Fibroblast of skin of left biceps (primary cell): ENCODE data around the gene STARD3.

ENCODE experiments used
- DNase-seq, 2 experiments: peaks; one replicate each; pipeline ENCODE4 v3.0.0-alpha.2; 2013; ENCODE audit warnings: low read depth in 2 of 2

The STARD3 gene

GRCh38 chr17:39621523-39622379 lies 15.2 kb upstream of the STARD3 start:
- DNase-seq, result peak; percentile 35 to 40

DNA sequence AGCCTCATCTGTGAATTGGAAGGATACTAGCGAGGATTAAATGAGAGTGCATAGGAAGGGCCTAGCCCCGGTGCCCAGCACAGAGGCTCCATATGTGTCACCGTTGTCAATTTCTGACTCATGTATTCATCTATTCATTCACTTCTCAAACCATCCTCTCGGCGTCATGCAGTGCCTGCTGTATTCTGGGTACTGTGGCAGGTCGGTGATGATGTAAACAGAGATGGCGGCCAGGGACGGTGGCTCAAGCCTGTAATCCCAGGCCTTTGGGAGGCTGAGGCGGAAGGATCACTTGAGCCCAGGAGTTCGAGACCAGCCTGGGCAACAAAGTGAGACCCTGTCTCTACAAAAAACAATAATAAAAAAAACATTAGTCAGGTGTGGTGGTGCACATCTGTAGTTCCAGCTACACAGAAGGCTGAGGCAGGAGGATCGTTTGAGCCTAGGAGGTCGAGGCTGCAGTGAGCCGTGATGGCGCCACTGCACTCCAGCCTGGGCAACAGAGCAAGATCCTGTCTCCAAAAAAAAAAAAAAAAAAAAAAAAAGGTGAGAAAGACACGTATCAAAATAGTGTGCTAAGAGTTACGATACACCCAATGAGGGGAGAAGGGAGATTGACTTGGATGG lies 14.5 kb upstream of the STARD3 start:
- DNase-seq, result no peak

- no peak for DNase-seq
Observed at GRCh38 chr17:39623356-39623950, 13.5 kb upstream of the STARD3 start.

GRCh38 chr17:39624313-39624712 lies 12.6 kb upstream of the STARD3 start:
- DNase-seq, result no peak

DNA sequence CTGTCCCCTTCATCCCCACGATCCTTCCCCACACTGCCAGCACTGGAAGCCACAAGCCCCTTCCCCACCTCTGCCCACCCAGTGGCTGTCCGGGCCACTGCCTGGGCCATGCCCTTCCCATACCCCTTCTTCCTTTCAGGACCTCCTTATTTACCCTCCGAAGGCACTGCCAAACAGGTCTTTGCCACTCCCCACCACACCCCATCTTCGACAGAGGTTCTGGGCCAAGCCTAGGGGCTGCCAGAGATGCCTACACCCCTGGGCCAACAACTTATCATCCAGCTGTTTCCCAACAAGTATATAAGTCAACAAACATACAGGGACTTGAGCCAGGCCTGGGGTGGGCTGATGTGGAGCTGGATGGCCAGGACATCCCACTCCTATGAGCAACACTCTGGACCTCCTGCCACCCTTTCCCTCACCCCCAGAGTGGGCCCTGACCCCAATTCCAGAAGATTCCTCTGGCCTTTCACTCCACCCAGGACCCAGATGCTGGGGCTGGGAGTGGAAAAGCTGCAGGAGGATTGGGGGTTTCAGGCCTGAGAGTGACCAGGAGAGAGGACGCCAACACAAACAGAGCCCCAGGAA lies 11.7 kb upstream of the STARD3 start:
- DNase-seq, result no peak

DNA sequence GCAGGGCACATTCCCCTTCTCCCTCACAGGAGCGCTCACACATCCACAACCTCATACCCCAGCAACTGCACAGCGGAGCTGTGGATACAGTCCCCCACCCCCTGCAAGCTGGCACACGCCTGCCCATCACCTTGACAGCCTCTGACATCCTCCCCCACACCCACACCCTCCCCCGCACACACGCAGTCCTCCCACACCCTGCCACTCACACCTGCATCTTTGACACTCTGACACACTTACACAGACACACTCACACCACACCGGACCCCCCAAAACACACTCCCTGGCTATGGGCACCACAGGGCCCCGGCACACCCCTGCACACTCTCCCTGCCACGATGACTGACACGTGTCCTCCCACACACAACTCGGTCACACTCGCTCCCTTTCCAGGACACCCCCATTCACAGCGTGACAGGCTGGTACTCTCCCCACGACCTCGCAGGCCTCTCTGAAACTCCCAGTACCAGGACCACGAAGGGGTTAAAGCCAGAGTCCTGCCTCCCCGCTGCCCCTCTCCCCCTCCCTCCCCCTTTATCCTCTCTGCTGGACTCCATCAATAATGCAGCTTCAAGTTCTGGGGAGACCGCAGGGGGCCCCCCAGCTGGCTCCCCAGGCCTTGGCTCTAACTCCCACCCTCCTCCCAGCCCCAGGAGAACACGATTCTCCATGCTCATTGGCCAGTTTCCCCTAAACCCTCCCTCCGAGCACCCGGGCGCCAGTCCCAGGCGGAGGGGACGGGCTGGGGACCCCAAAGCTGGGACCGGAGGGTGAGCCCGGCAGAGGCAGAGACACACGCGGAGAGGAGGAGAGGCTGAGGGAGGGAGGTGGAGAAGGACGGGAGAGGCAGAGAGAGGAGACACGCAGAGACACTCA lies 10.5 kb upstream of the STARD3 start, which contains the start of gene PPP1R1B:
PPP1R1B (plus strand) TSS at position 782 of the 876 bp plus-strand sequence. CDS start 441 bp downstream, outside the sequence.
- DNase-seq, result no peak

DNA sequence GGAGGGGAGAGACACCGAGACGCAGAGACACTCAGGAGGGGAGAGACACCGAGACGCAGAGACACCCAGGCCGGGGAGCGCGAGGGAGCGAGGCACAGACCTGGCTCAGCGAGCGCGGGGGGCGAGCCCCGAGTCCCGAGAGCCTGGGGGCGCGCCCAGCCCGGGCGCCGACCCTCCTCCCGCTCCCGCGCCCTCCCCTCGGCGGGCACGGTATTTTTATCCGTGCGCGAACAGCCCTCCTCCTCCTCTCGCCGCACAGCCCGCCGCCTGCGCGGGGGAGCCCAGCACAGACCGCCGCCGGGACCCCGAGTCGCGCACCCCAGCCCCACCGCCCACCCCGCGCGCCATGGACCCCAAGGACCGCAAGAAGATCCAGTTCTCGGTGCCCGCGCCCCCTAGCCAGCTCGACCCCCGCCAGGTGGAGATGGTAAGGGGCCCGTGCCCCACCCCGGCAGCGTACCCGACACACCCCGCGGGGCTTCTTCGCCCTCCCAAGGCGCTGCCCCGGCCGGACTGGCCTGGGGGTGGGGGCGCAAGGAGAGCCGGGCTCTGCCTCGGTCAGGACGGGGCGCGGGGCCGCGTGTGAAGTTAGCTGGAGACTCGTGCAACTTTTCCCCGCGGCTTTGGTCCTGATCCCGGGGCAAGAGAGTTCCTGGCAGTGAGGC lies 9.8 kb upstream of the STARD3 start:
- no peak for DNase-seq

DNA sequence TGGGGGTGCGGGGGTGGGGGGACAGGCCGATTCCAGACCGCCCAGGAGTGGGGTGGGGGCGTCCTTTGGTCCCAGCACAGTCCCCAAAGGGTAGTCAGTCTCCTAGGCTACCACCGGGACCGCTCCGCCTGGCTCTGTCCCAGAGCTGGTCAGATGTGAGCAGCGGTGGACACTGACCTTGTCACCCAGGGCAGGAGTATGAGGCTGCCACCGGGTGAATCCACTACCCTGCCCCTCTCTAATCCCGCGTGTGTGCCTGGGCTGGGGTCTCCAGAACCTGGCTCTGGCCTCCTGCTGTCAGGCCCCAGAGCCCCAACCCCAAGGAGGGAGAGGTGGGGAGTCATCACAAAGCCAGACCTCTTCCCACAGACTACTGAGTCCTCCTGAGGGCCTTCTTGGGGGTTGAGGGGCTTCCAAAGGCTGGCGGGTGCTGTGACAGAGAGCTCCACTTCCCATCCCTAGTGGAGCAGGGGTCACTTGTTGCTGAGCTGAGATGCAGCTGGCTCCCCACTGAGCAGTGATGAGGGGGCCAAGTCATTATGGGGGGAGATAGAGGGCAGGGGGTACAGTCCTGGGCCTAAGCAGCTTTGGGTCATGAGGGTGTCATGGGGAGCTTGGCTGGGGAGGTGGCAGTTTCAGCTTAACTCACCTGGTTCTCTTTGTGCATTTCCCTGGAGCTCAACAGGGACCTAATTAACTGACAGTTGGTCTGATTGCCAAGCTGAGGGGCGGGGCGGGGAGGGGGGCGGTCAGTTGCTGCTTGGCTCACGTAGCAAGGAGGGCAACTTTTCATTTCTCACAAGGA lies 9.0 kb upstream of the STARD3 start:
- no peak for DNase-seq

DNA sequence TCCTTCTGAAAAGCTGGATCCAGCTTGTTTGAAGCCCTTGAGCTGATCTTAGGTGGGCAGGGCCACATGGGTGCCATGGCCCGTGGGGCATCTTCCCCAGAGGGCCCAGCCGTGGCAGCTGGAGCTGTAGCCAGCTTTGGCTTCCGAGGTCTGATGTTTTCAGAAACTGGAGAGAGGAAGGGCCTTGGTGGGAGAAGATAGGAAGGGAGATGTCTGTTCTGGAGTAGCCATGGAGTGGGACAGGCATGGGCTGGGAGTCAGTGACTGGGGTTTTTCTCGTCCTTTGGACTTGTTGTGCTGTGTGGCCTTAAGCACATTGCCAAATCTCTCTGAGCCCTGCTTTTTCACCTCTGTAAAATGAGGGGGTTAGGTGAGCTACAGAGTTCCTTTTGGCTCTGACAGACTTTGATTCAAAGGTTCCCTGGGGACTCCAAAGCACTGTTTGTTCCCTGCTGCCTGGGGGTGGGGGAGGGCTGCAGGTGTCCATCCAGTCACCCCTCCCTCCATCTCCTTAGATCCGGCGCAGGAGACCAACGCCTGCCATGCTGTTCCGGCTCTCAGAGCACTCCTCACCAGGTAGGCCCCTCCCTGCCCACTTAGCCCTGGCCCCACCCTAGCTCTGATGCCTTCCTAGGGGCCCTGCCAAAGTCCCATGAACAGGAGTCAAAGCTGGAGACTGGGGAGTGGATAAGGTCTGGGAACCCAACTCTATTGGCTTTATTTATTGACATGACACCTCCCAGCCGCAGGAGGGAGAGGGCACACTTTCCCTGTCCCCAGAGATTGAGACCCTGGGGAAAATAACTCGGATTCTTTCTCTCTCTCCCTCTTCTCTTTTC lies 8.1 kb upstream of the STARD3 start:
- DNase-seq, result no peak

- DNase-seq, result no peak
Observed at GRCh38 chr17:39629494-39629880, 7.5 kb upstream of the STARD3 start.

DNA sequence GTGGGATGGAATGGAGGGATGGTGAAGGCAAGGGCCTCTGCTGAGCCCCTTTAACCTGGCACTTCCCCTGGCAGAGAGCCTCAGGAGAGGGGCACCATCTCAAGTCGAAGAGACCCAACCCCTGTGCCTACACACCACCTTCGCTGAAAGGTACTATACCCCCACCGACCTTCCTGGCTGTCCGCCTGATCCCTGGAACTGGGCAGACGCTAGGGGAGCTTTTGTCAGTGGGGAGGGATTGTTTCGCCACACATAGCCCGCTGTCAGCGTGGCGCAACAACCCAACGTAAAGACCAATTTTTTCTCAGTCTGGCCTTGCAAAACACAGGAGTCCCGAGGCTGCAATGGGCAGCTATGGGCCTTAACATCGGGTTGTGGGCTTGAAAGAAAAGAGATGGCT lies 7.0 kb upstream of the STARD3 start:
- no peak for DNase-seq

DNA sequence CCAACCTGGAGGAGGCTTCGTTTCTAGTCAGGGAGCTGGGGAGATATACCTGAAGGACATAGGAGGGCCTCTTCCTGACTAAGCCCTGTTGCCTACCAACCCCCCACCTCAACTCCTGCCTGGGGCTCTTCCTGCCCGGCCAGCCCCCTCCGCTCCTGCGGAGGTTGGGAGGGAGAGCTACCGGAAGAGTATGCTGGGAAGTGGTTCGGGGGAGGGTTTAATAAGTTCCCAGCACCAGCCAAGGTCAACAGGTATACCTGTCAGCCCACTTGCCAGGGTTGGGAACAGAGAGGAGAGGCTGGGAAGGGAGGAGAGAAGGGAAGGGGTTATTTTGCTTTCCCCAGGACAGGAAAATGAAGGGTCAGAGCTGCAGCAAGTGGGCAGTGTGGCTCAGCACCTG lies 5.5 kb upstream of the STARD3 start:
- no peak for DNase-seq

- no peak for DNase-seq
Observed at GRCh38 chr17:39632153-39632941, 4.6 kb upstream of the STARD3 start.

GRCh38 chr17:39633570-39634183 lies 3.3 kb upstream of the STARD3 start:
- no peak for DNase-seq

- peak in 1 of 2 experiments; percentile 6 for DNase-seq
Observed at GRCh38 chr17:39634384-39634871, 2.5 kb upstream of the STARD3 start.

DNA sequence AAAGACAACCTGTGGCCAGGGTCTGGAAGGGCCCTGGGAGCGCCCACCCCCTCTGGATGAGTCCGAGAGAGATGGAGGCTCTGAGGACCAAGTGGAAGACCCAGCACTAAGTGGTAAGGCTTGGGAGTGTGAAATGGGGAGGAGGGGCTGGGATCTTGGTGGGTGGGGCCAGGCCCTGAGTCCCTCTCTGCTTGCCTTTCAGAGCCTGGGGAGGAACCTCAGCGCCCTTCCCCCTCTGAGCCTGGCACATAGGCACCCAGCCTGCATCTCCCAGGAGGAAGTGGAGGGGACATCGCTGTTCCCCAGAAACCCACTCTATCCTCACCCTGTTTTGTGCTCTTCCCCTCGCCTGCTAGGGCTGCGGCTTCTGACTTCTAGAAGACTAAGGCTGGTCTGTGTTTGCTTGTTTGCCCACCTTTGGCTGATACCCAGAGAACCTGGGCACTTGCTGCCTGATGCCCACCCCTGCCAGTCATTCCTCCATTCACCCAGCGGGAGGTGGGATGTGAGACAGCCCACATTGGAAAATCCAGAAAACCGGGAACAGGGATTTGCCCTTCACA lies 1.2 kb upstream of the STARD3 start:
- no peak for DNase-seq

DNA sequence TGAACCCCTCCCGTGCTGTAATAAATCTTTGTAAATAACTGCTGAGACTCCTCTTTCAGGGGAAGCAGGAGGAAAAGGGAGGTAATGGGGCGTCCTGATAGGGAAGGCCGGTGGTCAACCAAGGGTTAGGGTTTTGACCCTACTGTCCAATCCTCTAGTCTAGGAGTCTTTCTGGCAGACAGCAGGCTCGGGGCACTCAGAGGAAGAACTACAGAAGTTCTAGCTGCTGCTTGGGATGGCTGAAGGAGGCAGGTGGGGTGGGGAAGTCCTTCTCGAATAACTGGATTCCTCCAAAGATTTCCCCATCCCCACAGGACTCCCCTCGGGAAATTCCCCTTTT lies 387 bp upstream of the STARD3 start:
- no peak for DNase-seq
